GM19240 (cell line): ENCODE data around the gene EXOG.

Source experiments
- DNase-seq: peaks from one replicate; pipeline ENCODE4 v3.0.0; 2011; ENCODE audit warnings: low spot score; ENCODE audit not compliant: insufficient read length

The EXOG gene, protein sequence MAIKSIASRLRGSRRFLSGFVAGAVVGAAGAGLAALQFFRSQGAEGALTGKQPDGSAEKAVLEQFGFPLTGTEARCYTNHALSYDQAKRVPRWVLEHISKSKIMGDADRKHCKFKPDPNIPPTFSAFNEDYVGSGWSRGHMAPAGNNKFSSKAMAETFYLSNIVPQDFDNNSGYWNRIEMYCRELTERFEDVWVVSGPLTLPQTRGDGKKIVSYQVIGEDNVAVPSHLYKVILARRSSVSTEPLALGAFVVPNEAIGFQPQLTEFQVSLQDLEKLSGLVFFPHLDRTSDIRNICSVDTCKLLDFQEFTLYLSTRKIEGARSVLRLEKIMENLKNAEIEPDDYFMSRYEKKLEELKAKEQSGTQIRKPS

GRCh38 chr3:38496131-38496910 is at the start of gene EXOG:
Gene EXOG, plus strand, starts transcription at chr3:38496340. Its CDS starts 28 bp downstream, at chr3:38496368.
- DNase-seq = peak; percentile 92

DNA sequence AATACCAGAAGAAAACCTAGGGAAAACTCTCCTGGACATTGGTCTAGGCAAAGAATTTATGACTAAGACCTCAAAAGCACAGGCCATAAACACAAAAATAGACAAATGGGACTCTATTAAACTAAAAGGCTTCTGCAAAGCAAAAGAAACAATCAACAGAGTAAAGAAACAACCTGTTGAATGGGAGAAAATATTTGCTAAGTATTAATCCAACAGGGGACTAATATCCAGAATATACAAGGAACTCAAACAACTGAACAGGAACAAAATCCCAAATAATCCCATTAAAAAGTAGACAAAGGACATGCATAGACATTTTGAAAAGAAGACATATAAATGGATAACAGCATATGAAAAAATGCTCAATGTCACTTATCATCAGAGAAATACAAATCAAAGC is 49.3 kb upstream of the EXOG start:
- no peak for DNase-seq

DNA sequence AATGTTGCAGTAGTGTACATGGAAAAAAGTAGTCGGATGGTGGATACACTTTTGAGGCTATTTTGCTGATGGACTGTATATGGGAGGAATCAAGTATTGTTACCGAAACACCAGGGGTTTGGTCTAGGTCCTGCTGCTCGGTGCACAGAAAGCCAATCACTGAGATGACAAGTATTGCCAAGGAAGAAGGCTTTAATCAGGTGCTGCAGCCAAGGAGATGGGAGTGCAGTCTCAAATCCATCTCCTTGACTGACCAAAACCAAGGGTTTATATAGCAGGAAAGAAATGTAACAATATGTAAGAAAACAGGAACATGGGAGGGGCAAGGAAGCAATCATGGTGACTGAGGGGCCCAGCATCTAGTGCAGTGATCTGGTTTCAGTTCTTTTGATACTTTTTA is 45.3 kb upstream of the EXOG start:
- no peak for DNase-seq

GRCh38 chr3:38453075-38453912 is 42.8 kb upstream of the EXOG start, which contains the start of gene ACVR2B:
Gene ACVR2B, plus strand, starts transcription at chr3:38453890. Its CDS starts 433 bp downstream, at chr3:38454323.
- DNase-seq = peak; percentile 71

- DNase-seq = no peak
Measured at GRCh38 chr3:38453913-38454177, 42.3 kb upstream of the EXOG start.

DNA sequence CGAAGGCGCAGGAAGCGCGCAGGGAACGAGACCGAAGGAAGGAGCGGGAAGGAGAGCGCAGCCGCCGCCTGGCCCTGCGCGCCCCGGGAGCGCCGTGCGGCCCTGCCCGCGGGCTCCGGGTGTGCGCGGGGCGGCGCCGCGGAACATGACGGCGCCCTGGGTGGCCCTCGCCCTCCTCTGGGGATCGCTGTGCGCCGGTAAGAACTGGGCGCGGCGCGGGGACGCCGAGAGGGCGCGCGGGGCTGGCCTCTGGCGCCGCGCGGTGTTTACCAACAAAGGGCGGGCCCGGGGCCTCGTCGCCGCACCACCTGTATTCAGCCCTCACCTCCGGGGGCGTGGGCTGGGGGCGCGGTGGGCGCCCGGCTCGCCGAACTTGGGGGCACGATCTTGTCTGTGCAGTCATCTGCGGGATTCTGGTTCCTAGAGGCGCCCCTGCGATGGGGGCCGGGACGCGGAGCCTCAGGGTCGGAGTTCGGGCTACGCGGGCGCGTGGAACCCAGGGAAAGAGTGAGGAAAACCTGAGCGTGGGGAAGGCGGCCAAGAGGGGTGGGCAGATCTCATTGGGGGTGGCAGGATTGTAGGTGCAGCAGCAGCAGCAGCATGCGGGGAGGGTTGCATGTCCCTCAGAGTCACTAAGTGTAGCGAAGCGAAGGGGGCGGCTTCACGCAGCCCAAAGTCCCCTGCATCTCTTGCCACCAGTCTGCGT is 41.8 kb upstream of the EXOG start:
- peak; percentile 26 for DNase-seq

DNA sequence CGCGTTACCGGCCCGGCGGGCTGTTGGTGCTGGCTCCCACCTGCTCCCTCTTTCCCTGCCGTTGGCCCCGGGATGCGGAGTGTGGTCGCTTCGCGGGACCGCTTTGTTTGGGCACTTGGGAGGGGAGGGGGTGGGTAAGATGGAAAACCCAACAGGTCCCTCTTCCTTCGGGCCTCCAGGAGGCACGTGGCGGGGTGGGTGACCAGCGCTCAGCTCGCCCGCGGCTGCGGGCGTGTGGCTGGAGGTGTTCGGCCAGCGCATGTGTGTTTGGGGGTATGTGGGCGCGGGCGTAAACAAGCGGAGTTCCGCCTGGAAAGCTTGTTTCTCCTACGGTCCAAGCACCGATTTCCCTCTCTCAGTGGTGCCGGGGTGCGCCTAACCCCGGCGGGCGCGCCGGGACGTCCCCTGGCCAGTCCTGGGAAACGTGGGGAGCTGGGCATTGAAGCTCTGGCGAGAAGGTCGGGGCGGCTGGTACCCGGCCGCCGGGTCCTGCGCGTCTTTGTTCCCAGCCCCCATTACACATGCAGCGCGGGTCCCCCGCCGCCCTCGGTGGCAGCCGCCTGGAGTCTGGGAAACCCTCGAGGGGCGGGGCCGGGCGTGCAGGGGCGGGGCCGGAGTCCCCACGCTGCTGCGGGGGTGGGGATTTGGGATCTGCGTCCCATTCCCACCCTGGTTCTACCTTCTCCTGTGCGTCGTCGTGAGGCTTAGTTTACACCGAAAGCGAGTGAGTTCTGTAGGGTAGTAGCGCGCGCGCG is 41.1 kb upstream of the EXOG start:
- DNase-seq = peak; percentile 24

- DNase-seq = peak; percentile 33
Measured at GRCh38 chr3:38455639-38456430, 40.3 kb upstream of the EXOG start.

DNA sequence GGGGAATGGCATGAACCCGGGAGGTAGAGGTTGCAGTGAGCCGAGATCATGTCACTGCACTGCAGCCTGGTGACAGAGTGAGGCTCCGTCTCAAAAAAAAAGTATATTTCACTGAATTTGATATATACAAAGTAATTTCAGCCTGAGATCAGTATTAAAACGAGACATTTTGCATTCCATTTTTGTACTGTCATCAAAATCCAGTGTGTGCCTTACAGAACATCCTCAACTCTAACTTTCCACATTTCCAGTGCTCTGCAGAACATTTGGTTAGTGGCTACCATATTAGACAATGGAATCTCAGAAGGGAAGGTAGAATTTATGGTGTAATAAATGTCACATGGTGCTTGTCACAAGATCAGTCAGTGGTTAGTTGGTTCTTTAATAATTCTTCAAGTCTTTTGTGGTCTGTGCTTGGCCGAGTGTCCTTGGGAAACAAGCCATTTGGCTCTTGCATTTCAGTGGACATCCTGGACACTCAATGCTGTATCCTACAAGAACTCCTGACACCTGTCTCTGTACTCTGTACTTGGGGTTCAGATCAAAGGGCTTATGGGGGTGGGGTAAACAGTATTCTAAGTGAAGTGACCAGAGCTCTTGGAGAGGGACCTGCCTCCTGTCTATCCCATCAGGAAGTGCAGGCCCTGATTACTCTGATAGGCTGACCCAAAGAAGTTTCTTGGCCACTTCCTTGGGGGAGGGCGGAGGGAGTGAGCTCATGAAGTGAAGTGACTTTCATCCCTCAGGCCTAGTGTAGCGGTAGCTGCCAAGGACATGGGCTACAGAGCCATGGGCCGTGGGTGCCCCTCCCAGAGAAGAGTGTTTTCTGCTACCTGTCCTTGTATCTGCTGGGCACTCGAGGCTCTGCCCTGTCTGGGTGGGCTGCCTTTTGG is 38.8 kb upstream of the EXOG start:
- DNase-seq = no peak

GRCh38 chr3:38458796-38459498 is 37.2 kb upstream of the EXOG start:
- no peak for DNase-seq

- DNase-seq = no peak
Measured at GRCh38 chr3:38459499-38460048, 36.6 kb upstream of the EXOG start.

- DNase-seq = no peak
Measured at GRCh38 chr3:38460377-38461270, 35.5 kb upstream of the EXOG start.

- no peak for DNase-seq
Measured at GRCh38 chr3:38465588-38466154, 30.5 kb upstream of the EXOG start.

- no peak for DNase-seq
Measured at GRCh38 chr3:38468765-38469164, 27.4 kb upstream of the EXOG start.

DNA sequence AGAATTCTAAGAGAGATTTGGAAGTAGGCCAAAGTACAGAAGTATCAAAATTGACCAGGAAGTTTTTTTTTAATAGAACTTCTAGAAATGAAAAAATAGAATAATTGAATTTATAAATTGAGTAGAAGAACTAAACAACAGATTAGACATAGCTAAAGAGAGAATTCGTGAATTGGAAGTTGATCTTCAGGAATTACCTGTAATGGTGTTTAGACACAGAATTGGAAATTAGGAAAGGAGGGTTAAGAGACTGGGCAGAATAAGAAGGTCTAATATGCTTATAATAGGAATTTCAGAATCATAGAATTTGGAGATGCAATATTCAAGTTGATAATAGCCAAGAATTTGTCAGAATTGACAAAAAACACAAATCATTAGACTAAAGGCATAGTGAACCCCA is 26.3 kb upstream of the EXOG start:
- DNase-seq = no peak

DNA sequence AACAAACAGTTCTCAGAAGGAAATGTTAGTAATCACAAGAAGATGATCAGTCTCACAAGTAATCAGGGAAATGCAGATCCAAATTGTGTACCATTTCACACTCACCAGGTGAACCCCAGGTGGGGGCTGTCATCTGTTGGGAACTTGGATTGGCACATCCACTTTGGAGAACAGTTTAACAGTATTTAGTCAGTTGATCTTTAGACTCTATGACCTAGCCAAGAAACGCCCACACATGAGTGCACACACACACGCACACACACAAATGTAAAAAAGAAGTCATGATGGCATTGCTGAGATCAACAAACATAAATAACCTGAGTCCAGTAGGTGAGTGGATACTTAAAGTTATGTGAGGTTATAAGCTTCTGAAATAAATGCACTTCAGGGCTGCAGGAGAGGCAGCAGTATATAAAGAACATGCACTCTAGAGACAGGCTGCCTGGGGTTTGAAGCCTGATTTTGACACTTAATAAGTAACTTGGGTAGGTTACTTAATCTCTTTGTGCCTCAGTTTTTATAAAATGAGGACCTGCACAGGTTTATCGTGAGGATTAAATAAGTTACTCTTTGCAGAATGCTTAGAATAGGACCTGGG is 24.8 kb upstream of the EXOG start:
- no peak for DNase-seq
